Type B pancreatic cell (in vitro differentiated cells): Measurements from ENCODE around the gene PHOX2A. TPM values are rescaled to one million over a fixed set of nuclear protein-coding genes. Genes with fewer than 3 reads are reported as not detected.
A peak's percentile ranks its signal among the peaks of the same experiment; 100 is the strongest.

Experiments used
- DNase-seq: peaks from one replicate; pipeline ENCODE4 v3.0.0; 2021; ENCODE audit warnings: mixed read lengths; ENCODE audit not compliant: unreplicated experiment; ENCODE audit errors: extremely low spot score
- H3K27ac Mint-ChIP-seq: 2 replicates; pipeline ENCODE4 v1.8.0; 2021; ENCODE audit warnings: mild to moderate bottlenecking, mixed read lengths
- H3K27me3 Mint-ChIP-seq: 2 replicates; pipeline ENCODE4 v1.8.0; 2021; ENCODE audit warnings: mixed read lengths
- H3K36me3 Mint-ChIP-seq: 2 replicates; pipeline ENCODE4 v1.8.0; 2021; ENCODE audit warnings: mixed read lengths
- H3K4me1 Mint-ChIP-seq: one replicate; pipeline ENCODE4 v1.8.0; 2021; ENCODE audit warnings: mixed read lengths; ENCODE audit not compliant: unreplicated experiment
- H3K4me3 Mint-ChIP-seq: 2 replicates; pipeline ENCODE4 v1.8.0; 2021; ENCODE audit warnings: mild to moderate bottlenecking, mixed read lengths
- H3K9me3 Mint-ChIP-seq: 2 replicates; pipeline ENCODE4 v1.8.0; 2021; ENCODE audit warnings: mixed read lengths
- CTCF ChIP-seq: fragments of 200-600 bp; sonication (generic); conservative IDR thresholded peaks from 2 replicates; pipeline ENCODE4 v1.5.0; 2021; ENCODE audit warnings: antibody characterized with exemption, mild to moderate bottlenecking
- total RNA-seq: library from RNA; stranded (reverse); gene quantifications from 2 replicates; pipeline ENCODE4 v1.2.1, GENCODE V29; 2021; ENCODE audit warnings: low replicate concordance

The PHOX2A gene
- total RNA-seq, 1 donor from 2014 or later, result 2.8 TPM

DNA sequence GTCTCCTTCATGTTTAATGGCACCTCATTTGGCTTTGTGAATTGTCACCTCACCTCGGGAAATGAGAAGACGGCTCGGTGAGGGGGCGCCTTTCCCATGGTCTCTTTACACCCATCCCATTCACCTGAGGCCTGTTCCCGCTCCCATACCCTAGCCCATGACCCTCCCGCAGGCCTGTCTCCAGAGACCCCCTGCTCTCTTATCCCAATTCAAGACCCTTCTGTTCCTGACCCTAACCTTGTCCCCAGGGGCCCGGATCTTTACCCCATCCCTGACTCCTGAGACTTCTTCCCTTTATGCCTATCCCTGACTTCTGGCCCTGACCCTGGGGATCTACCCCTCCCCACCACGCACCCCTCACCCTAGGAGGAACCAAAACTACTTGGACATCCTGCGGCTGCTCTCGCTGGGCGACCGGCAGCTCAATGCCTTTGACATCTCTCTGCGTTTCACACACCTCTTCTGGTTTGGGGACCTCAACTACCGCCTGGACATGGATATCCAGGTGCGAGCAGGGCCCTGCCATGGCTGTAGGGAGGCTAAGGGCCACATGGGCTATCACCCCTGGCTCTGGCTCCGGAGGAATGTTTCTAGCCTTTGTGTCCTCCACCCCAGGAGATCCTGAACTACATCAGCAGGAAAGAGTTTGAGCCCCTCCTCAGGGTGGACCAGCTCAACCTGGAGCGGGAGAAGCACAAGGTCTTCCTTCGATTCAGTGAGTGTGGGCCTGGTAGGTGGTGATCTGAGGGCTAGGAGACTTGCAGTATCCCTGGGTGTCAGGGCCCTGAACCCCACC lies 11.5 kb downstream of the PHOX2A start:
- peaks cover 7% of the 10 kb centered on the region for H3K4me1 Mint-ChIP-seq
- peaks cover 32% of the 10 kb centered on the region for H3K36me3 Mint-ChIP-seq
- no peak overlapping the region for H3K4me3 Mint-ChIP-seq
- peak; percentile 47 for DNase-seq
- no peak overlapping the region for H3K27ac Mint-ChIP-seq
- H3K9me3 Mint-ChIP-seq, result no peaks in the 10 kb centered on the region
- no peak for TF ChIP-seq CTCF
- H3K27me3 Mint-ChIP-seq, result no peaks in the 10 kb centered on the region

DNA sequence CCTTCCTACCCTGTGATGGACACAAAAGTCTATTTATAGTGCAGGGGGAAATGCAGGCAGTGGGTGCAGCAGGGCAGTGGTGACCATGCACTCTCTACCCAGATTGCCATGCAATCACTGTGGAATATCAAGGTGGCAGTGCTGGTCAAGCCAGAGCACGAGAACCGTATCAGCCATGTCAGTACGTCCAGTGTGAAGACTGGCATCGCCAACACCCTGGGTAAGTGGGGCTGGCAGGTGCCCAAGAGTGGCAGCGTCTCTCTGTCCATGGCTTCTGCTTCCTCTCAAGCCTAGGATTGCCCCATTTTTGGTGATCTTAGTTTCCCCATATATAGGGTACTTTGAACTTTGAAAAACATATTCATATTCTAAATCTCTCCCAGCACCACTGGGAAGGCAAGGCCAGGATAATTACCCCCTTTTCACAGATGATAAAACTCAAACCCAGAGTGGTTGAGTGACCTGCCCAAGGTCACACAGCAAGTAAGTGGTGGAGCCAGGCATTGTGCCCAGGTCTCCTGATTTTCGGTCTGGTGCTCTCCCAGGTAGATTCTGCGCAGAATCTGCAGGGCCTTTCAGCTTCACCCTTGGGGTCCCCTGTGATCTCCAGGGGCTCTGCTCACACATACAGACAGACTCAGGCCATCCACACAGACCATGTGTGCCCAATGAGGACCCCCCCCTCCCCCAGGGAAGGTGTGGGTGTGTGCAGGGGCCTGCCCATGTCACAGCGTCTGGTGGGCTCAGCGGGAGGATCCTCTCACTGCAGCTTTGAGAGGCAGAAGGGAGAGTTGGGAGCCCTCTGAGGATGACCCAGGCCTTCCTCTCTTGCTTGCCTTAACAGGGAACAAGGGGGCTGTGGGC lies 12.3 kb downstream of the PHOX2A start:
- H3K27me3 Mint-ChIP-seq, result no peaks in the 10 kb centered on the region
- no peak overlapping the region for H3K27ac Mint-ChIP-seq
- TF ChIP-seq CTCF, result no peak
- no peaks in the 10 kb centered on the region for H3K9me3 Mint-ChIP-seq
- peaks cover 7% of the 10 kb centered on the region for H3K4me1 Mint-ChIP-seq
- DNase-seq, result peak; percentile 48
- H3K36me3 Mint-ChIP-seq, result peaks cover 32% of the 10 kb centered on the region
- no peak overlapping the region for H3K4me3 Mint-ChIP-seq

- Mint-ChIP-seq H3K27ac (no peak overlapping the region), H3K27me3 (no peaks in the 10 kb centered on the region), H3K36me3 (peaks cover 32% of the 10 kb centered on the region)
Observed at GRCh38 chr11:72230764-72231365, 13.1 kb downstream of the PHOX2A start.

DNA sequence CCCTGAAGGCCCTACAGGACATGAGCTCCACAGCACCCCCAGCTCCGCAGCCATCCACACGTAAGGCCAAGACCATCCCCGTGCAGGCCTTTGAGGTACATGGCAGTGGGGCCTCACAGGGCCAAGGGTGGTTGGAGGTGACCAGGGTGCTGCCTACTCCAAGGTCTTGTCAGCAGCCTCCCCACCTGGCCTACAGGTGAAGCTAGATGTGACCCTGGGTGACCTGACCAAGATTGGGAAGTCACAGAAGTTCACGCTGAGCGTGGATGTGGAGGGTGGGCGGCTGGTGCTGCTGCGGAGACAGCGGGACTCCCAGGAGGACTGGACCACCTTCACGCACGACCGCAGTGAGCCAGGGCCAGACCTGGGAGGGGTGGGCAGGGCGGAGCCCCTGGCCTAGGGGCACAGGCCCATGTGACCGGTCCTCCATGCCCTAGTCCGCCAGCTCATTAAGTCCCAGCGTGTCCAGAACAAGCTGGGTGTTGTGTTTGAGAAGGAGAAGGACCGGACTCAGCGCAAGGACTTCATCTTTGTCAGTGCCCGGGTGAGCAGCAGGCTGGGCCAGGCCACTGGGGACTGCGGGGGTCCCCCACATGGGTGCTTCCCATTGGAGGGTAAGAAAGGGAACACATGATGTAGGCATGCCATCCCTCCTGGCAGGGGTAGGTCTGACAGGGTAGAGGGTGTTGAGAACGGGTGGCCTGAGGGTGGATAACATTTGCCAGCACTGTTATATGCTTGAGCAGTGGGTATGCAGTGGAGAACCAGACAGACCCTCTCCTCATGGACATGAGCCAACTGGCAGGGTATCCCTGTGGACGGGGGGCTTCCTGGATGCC lies 13.8 kb downstream of the PHOX2A start:
- no peak overlapping the region for H3K4me3 Mint-ChIP-seq
- H3K36me3 Mint-ChIP-seq, result peaks cover 32% of the 10 kb centered on the region
- peaks cover 16% of the 10 kb centered on the region for H3K4me1 Mint-ChIP-seq
- H3K27ac Mint-ChIP-seq, result no peak overlapping the region
- H3K9me3 Mint-ChIP-seq, result no peaks in the 10 kb centered on the region
- TF ChIP-seq CTCF, result no peak
- no peaks in the 10 kb centered on the region for H3K27me3 Mint-ChIP-seq
- peak; percentile 57 for DNase-seq

More at GRCh38 chr11:72230764-72231365, 13.1 kb downstream of the PHOX2A start:
- H3K4me1 Mint-ChIP-seq, result peaks cover 12% of the 10 kb centered on the region
- no peak overlapping the region for H3K4me3 Mint-ChIP-seq
- no peaks in the 10 kb centered on the region for H3K9me3 Mint-ChIP-seq
- TF ChIP-seq CTCF, result no peak
- DNase-seq, result peak; percentile 64

- Mint-ChIP-seq H3K4me3 (peak overlapping the region; percentile 17), H3K27me3 (no peaks in the 10 kb centered on the region), H3K36me3 (peaks cover 27% of the 10 kb centered on the region), H3K27ac (no peak overlapping the region), H3K9me3 (no peaks in the 10 kb centered on the region), H3K4me1 (peaks cover 17% of the 10 kb centered on the region)
- no peak for TF ChIP-seq CTCF
- peak; percentile 55 for DNase-seq
Observed at GRCh38 chr11:72229336-72229924, 14.5 kb downstream of the PHOX2A start.
